Stimulated activated CD4-positive, alpha-beta T cell treated with anti-CD3 and anti-CD28 coated beads, Interleukin-2, amount 100 ng/mL, for 24 hours (primary cell): Measurements from ENCODE around the gene IL31.
A peak's percentile ranks its signal among the peaks of the same experiment; 100 is the strongest.
"Not testable (repeated sequence)": the region's sequence is repeated elsewhere in the genome, so short reads cannot be mapped to it uniquely, and the experiment has no call there.

Experiments used
- DNase-seq, 2 donors: peaks; one replicate each; pipeline ENCODE4 v3.0.0-alpha.2; 2020

IL31 gene

GRCh38 chr12:122174155-122174845 is at the start of gene IL31:
TSS of gene IL31 (minus strand) at chr12:122174221. CDS start at chr12:122174172, 49 bp downstream.
- peak in 1 of 2 donors; percentile 20 for DNase-seq

GRCh38 chr12:122216445-122216844 is 42.4 kb upstream of the IL31 start:
- DNase-seq: no peak

- DNase-seq: no peak
These were observed 41.8 kb upstream of the IL31 start for GRCh38 chr12:122215771-122216170.

GRCh38 chr12:122208073-122208820 is 34.2 kb upstream of the IL31 start:
- DNase-seq: no peak

GRCh38 chr12:122207391-122207790 is 33.4 kb upstream of the IL31 start:
- DNase-seq: no peak

GRCh38 chr12:122206976-122207375 is 33.0 kb upstream of the IL31 start:
- no peak for DNase-seq

- no peak for DNase-seq
These were observed 32.3 kb upstream of the IL31 start for GRCh38 chr12:122206111-122206881.

- DNase-seq: no peak
These were observed 31.3 kb upstream of the IL31 start for GRCh38 chr12:122205053-122205925.

- DNase-seq: peak in 1 of 2 donors; percentile 35
These were observed 30.4 kb upstream of the IL31 start for GRCh38 chr12:122204167-122205052.

GRCh38 chr12:122203301-122204166 is 29.5 kb upstream of the IL31 start, which contains the start of gene B3GNT4:
TSS of gene B3GNT4 (plus strand) at chr12:122203709. CDS start at chr12:122204619, 910 bp downstream.
- peak; percentile 64 to 75 for DNase-seq

- not testable (repeated sequence) for DNase-seq
These were observed 28.8 kb upstream of the IL31 start for GRCh38 chr12:122202811-122203210.

GRCh38 chr12:122202017-122202416 is 28.0 kb upstream of the IL31 start:
- DNase-seq: no peak

- DNase-seq: no peak
These were observed 27.4 kb upstream of the IL31 start for GRCh38 chr12:122201381-122201780.

- no peak for DNase-seq
These were observed 26.6 kb upstream of the IL31 start for GRCh38 chr12:122200541-122201175.

GRCh38 chr12:122199484-122200355 is 25.7 kb upstream of the IL31 start:
- DNase-seq: no peak

GRCh38 chr12:122197612-122197966 is 23.6 kb upstream of the IL31 start:
- no peak for DNase-seq

- DNase-seq: no peak
These were observed 21.4 kb upstream of the IL31 start for GRCh38 chr12:122195405-122195804.

GRCh38 chr12:122194804-122195203 is 20.8 kb upstream of the IL31 start:
- no peak for DNase-seq

GRCh38 chr12:122192441-122192840 is 18.4 kb upstream of the IL31 start:
- no peak for DNase-seq
